GM21825 (cell line): ENCODE data around the gene ESPN.

Experiments
- ATAC-seq: cut with Tn5 transposase; IDR thresholded peaks from one replicate; pipeline ENCODE4 v1.9.1; 2021; ENCODE audit warnings: mild to moderate bottlenecking, moderate library complexity; ENCODE audit not compliant: unreplicated experiment

The ESPN gene

GRCh38 chr1:6463120-6463412 lies 38.5 kb downstream of the ESPN start:
- no peak for ATAC-seq

- ATAC-seq: no peak
These were observed 39.9 kb downstream of the ESPN start for GRCh38 chr1:6464514-6464836.

- ATAC-seq: no peak
These were observed 40.3 kb downstream of the ESPN start for GRCh38 chr1:6464915-6465314.

GRCh38 chr1:6465461-6466005 lies 41.0 kb downstream of the ESPN start:
- no peak for ATAC-seq

GRCh38 chr1:6466023-6466422 lies 41.4 kb downstream of the ESPN start, which contains the start of gene TNFRSF25:
Gene TNFRSF25 (minus strand): TSS chr1:6466173. CDS start chr1:6466107, 66 bp downstream.
- ATAC-seq: no peak

GRCh38 chr1:6466751-6467150 lies 42.2 kb downstream of the ESPN start:
- no peak for ATAC-seq

- no peak for ATAC-seq
These were observed 42.6 kb downstream of the ESPN start for GRCh38 chr1:6467224-6467623.

- no peak for ATAC-seq
These were observed 43.4 kb downstream of the ESPN start for GRCh38 chr1:6467744-6468688.

- ATAC-seq: no peak
These were observed 44.3 kb downstream of the ESPN start for GRCh38 chr1:6468729-6469461.

GRCh38 chr1:6470132-6471085 lies 45.8 kb downstream of the ESPN start:
- ATAC-seq: no peak

GRCh38 chr1:6471086-6471969 lies 46.8 kb downstream of the ESPN start:
- ATAC-seq: no peak

GRCh38 chr1:6471970-6472368 lies 47.4 kb downstream of the ESPN start:
- ATAC-seq: no peak

GRCh38 chr1:6472391-6472790 lies 47.8 kb downstream of the ESPN start:
- ATAC-seq: no peak

GRCh38 chr1:6473156-6473555 lies 48.6 kb downstream of the ESPN start:
- ATAC-seq: no peak

- ATAC-seq: no peak
These were observed 49.6 kb downstream of the ESPN start for GRCh38 chr1:6473974-6474814.

- ATAC-seq: no peak
These were observed 50.3 kb downstream of the ESPN start for GRCh38 chr1:6474815-6475282.

GRCh38 chr1:6475381-6476133 lies 51.0 kb downstream of the ESPN start:
- no peak for ATAC-seq

- ATAC-seq: no peak
These were observed 51.9 kb downstream of the ESPN start for GRCh38 chr1:6476483-6476882.
